HG03108 (cell line): ENCODE measurements around the gene CNTNAP2.

Experiments
- ATAC-seq: cut with Tn5 transposase; IDR thresholded peaks from one replicate; pipeline ENCODE4 v1.9.1; 2021; ENCODE audit warnings: moderate library complexity; ENCODE audit not compliant: unreplicated experiment

Gene CNTNAP2

DNA sequence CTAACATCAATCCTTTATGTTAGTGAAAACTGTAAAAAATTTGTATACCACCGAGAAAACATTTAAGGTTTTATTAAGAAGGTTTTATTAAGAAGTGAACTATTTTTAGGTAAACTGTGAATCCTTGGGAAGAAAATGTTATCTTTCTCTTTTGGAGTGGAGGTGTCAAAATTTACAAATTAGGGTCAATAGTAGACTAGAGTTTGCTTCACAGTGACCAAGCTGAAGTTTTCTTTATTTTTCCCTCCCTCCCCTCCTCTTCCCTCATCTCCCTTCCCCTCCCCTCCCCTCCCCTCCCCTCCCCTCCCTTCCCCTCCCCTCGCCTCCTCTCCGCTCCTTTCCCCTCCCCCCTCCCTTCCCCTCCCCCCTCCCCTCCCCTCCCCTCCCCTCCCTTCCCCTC is 168.8 kb downstream of the CNTNAP2 start:
- no peak for ATAC-seq

DNA sequence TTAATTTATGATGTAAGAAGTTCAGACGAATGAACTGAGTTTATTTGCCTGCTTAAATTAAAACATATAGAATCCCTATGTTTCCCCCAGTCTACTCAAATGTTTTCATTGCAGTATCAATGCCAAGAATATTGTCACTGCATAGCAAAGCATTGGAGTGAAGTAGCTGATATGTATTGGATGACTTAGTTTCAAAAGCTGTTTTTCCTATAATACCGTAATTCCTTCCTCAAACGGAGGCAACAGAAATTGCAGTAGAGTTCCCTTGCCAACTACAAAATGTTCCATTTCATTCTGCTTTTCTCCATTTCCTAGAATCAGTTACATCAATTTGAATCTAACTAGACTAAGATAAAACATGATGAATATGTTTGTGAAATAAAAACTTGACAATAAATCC is 174.1 kb downstream of the CNTNAP2 start:
- no peak for ATAC-seq

DNA sequence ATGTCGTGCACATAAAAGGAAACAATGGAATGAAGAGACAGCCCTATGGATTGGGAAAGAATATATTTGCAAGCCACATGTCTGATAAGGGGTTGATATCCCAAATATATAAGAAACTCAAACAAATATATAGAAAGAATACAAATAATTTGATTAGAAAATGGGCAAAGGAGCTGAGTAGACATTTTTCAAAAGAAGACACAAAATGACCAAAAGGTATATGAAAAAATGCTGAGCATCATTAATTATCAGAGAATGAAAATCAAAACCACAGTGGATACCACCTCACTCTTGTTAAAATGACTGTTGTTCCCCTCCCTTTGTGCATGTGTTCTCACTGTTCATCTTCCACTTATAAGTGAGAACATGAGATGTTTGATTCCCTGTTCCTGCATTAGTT is 175.3 kb downstream of the CNTNAP2 start:
- no peak for ATAC-seq

DNA sequence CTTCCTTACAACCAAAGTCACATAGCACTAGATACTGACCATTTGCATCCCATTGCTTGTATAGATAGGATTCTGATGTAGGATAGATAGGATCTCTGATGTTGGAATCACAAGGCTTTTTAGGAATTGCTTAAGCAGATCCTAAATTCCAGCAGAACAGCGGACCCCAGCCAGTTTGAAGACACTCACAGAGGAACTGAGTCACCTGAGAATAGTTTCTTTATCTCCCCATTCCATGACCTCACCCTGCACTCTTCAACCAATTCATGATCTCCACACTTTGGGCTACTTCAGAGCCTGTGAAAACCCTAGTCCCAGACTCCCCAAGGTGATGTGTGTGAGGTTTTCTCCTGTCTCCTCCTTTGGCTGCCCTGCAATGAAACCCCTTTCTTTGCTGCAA is 179.4 kb downstream of the CNTNAP2 start:
- ATAC-seq: no peak

DNA sequence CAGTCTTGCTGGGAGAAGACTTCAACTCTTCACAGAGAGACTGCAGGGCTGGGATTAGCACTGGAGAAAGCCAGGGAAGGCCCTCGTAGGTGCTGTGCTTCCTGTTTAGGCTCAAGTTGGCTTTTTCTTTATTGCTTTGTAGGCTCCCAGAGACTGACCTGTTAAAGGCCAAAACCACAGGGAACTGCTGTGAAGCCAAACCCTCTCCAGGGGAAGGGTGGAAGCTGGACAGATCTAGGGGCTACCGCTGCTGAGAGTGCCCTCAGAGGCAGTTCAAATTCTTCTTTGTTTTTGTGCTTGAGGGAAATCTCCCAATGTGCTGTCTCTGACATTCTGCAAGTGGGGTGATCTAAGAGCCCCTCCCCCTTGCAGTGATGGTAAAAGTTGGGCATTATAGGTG is 198.4 kb downstream of the CNTNAP2 start:
- no peak for ATAC-seq

DNA sequence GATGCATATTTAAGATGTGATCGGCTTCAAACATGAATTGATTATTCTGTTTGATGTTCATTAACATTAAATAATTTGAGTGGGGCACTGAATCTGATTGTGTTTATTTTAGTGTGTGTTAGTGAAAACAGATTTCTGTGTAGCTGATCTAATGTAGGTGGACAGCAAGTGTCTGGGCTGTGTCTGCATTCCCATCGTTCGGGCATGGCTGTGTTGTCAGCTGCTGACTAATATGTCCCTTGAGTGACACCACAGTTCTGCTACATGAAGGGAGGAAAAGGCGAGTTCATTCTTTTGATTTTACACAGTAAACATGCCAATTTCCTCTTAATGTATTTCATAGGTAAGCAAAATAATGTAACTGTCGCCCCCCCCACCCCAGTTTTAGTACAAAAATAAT is 203.0 kb downstream of the CNTNAP2 start:
- ATAC-seq: no peak

DNA sequence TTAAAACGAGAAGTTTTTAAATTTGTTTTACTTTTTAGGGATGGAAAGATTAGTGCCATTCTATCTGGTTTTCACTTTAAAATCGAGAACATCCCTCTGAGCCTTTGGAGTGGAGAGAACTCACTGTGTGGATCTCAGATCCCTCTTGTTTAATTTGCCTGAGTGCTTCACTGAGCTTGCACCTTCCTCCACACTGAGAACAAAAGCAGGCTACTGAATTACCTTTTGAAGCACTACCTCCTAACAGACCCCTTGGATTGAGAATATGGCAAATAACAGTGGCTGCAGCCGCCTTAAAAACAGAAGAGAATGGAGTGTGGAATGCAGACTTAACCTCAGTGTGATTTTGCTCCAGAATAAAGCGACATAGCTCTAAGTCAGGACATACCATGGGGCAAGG is 204.7 kb downstream of the CNTNAP2 start:
- ATAC-seq: no peak

DNA sequence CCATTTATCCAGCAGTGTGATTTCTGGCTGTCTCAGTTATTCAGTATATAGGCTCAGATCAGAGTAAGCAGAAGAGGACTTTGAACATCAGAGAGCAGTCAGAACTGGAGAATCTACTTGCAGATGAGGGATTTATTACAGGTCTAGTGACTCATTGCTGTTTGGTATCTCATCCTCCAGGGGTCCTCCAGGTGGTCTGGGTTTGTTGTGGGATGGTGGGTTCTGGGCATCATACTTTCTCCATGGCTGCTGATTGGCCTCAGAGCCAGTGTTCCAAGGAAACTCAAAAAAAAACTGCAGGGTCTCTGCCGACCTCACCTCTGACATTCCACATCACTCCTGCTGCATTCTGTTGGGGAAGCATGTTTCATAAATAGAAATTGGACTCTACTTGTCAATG is 214.8 kb downstream of the CNTNAP2 start:
- ATAC-seq: no peak

DNA sequence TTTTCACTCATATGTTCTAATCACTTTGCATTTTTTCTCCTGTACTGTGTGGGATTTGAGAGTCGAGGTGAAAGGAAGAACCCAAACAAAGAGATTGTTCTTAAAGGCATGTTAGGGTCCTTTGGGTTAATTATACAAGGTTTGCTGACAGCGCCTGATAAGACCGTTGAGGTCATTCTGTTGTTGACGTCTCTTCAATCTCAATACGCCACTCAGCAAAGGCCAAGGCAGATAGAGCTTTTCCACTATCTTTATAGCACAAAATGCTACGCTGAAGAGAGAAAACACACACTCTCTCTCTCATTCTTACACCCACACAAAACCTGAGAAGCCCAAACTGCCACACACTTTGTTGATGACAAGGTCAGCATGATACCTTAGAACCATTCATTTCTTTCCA is 228.7 kb downstream of the CNTNAP2 start:
- no peak for ATAC-seq

DNA sequence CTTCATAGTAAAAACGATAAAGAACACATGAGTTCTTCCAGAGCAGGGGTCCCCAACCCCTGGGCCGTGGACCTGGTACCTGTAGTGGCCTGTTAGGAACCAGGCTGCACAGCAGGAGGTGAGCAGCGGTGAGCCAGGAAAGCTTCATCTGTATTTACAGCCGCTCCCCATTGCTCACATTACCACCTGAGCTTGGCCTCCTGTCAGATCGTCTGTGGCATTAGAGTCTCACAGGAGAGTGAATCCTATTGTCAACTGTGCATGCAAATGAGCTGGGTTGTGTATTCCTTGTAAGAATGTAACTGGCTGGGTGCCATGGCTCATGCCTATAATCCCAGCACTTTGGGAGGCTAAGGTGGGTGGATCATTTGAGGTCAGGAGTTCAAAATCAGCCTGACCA is 229.5 kb downstream of the CNTNAP2 start:
- no peak for ATAC-seq

DNA sequence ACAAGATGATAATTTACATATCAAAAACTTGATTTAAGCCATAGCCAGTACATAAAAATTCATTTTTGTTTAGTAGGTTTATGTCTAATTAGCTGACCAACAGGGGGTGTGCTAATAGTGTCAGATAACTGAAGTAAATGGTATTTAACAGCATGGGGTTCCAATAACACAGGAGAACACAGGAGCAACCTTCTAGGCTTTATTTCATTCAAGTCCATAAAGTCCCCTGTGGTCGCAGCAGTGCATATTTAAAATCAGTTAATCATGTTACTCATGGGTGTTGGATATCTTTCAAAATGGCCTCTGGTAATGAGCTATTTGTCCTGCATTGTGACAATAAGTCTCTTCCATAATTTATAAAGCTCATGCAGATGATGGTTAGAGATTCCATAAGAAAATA is 238.6 kb downstream of the CNTNAP2 start:
- no peak for ATAC-seq

DNA sequence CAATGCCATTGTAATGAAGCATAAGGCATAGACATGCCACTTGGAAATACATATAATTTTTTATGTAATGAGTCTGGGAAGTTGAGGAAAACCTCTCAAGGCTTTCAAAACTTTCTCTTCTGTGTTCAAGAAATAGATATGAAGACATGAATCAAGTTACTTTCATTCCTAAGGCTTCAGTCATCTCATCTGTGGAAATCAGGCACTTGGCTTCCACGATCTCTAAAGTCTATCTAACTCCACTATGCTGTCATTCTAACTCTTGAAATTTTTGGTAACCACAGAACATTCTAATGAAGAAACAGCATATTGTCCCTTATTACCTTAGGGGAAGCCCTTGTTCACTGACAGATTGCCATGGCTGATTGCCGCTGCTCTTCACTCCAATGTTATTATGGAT is 242.6 kb downstream of the CNTNAP2 start:
- ATAC-seq: no peak

DNA sequence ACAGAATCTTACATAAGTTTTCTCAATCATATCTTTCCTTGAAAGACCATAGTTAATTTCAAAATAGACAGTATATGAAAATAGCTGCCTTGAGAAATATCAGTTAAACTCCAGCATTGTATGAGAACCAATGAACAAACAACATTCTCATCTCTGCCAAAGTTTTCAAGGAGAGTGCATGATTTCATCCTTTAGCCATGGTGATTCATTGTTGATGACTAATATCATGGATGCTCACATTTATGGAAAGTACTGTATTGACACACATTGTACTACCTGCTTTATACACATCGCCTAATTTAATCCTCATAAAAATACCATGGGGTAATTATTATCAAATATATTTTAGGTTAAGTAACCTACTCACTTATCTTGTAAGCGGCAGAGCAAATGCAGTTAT is 250.3 kb downstream of the CNTNAP2 start:
- no peak for ATAC-seq

DNA sequence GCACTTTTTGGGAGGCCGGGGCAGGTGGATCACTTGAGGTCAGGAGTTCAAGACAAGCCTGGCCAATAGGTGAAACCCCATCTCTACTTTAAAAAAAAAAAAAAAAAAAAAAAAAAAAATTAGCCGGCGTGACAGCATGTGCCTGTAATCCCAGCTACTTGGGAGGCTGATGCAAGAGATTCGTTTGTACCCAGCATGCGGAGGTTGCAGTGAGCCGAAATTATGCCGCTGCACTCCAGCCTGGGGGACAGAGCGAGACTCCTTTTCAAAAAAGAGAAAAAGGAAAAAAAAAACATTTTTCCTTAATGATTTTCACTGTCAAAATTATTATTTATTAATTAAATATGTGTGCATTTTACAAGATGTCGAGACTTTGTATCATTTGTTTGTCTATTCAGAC is 253.6 kb downstream of the CNTNAP2 start:
- ATAC-seq: no peak

DNA sequence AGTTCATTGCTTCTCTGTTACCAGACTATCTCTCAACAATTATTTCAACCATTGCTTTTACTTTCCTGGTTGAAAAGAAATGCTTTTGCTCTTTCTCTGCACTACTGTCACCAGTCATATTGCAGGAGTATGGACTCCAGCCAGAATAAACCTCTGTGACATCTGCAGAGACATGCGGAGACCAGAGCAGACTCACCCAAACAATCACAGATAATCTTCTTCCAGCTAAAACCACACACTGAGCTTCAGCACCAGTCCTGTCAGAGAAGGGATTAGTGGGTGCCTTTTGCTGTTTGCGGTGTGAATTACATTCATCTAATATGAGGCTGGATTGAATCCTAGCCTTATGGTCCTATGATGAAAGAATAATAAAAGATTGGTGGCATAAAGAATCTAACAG is 258.6 kb downstream of the CNTNAP2 start:
- no peak for ATAC-seq

DNA sequence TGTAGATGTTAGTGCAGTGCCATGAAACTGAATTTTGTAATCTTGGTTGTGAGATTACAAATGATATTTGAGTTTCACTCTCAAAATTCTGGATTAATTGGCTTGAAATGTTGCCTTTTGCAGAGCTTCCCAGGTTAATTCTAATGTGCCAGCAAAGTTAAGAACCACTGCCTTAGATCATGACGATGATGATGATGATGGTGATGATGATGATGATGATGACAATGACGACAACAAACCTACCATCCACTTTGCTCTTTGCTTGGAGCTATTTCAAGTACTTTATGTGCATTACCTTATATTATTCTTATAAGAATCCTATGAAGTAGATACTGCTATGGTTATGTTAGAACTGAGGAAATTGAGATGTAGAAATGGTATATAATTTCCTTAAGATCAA is 261.6 kb downstream of the CNTNAP2 start:
- ATAC-seq: no peak

DNA sequence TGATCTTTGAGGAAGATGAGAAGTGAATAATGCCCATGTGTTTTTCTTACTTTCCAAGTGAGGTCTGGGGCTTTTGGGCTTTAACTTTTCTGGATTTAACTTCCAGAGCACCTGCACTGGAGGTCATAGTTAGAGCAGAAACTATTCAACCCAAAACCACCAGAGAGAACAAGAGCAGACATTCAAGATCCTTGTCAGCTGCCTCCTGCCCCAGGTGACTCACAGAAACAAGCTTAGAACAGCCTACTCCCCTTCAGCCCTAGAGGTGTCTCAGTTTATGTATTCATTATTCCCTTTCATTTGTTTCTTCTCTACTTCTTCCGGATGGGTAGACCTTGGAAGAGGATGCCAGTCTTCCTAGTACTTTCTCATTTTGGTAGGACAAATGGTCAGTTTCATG is 270.5 kb downstream of the CNTNAP2 start:
- ATAC-seq: no peak

DNA sequence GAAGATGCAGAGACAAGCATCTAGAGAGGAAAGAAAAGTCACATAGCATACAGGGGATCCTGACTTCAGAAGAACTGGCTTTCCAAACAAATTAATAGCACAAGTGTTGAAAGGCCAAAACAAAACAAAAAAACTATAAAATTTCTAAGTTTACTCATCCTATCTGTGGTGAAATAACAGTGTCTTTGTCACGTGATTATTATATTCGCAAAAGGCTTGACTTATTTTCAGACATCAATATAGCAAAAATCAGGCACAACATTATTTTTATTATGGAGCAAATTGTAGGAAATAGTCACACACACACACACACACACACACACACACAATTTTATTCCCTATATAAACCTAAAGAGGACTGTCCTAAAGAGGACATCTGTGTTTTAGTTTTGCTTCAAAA is 272.3 kb downstream of the CNTNAP2 start:
- no peak for ATAC-seq

DNA sequence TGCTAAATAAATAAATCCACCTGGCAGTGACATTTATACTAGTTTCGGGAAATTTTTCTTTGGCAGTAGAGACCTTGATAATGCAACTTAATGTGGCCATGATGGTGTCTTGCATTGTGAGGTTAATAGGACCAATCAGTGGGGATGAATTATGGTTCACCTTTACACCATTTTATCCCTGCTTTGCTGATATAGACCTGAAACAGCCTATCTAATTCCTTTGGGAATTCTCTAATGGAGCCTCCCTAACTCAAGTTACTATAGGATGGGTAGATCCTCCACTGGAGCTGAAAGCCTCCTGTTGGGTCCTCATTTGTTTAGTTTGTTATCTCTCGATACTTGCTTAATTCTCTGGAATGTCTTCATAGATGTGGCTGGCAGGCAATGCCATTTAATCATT is 276.7 kb downstream of the CNTNAP2 start:
- ATAC-seq: no peak

DNA sequence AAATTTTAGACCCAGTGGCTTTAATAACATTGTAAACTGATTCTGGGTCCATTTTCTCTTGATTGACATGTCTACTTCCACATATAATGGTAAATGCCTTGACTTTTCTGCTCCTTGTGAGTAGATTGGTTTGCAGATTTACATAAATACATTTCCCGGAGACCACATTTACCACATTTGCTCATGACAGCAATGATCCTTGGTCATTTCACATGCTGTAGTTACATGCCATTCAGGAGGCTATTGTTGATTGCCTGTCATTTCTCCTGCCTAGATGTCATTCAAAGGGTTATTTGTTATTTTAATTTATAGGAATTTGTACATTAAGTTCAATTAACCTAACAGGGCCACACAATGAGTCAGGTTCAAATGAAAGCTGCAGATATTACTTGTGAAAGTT is 280.5 kb downstream of the CNTNAP2 start:
- no peak for ATAC-seq

DNA sequence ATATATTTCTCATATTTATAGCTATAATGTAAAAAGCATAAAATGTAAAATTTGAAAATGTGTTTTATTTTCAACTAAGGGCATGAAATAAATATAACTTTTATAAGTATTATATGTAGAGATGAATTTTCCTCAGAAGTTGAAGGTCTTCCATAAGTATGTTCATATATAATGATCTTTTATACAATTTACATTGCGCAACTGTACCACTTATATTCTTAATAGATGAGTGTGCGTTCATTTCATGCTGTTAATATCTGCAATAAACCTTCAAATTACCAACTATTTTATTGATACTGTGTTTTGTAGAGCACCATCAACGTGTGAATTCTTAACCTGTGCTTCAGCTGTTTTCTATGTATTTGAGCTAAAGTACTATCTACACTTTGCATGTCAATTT is 285.3 kb downstream of the CNTNAP2 start:
- ATAC-seq: no peak

DNA sequence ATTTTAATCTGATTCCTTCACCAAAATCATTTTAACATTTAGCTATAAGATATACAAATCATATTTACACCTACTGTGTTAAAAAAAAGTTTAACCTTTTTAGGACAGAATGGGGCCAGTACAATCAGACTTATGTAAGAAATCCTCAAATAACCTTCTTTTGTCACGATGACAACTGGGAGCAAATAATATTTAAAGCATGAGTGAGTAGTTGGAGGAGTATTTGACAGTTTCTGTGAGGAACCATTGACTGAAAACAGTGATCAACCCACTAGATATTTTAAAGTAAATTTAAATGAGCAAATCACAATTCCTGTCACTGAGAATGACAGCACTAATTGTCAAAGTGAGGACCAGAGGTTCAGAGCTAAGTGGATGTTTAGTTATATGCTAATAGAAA is 289.1 kb downstream of the CNTNAP2 start:
- ATAC-seq: no peak

DNA sequence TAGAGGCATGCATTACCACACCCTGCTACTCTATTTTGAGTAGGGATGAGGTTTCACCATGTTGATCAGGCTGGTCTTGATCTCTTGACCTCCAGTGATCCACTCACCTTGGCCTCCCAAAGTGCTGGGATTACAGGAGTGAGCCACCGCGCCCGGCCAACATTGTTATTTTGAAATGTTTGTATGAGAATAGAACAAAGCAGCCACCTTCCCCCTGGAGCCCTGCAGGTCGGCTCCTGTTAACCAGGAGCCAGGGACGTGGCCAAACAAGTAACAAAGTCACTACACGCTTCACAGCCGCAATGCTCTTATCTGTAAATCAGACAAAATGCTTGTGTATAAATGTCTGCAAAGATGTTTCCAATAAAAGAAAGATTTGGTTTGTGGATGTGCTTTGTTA is 295.4 kb downstream of the CNTNAP2 start:
- no peak for ATAC-seq

DNA sequence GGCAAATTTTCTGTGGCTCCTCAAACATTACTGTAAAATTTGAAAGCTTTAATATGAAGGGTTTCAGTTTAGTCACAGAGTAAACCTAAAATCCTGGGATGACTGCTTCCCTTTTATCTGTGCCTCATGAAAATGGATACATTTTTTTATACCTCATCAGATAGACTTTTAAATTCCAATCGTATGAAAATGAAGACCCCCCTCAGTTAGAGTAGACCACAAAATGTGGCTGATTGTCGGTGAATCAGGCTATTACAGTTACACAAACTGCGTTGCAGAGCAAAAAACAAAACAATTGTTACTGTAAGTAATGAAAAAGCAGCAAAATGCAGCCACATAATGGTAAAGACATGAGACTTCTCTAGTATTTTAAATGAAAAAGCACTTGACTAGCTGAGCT is 296.2 kb downstream of the CNTNAP2 start:
- ATAC-seq: no peak
